HepG2 (cell line): ENCODE results near the gene SS18L1. TPM values are rescaled to one million over a fixed set of nuclear protein-coding genes. Genes with fewer than 3 reads are reported as not detected.

Experiments used
- BCL6 ChIP-seq: IDR thresholded peaks from 2 replicates; pipeline ENCODE4 v1.6.1; 2016; ENCODE audit warnings: missing genetic modification reagents, missing compliant biosample characterization
- CC2D1A ChIP-seq: sonication (generic); formaldehyde crosslinking; IDR thresholded peaks from 2 replicates; pipeline ENCODE4 v1.8.1; 2023; ENCODE audit warnings: mild to moderate bottlenecking, missing genetic modification reagents
- CCDC6 ChIP-seq: sonication (generic); formaldehyde crosslinking; IDR thresholded peaks from 2 replicates; pipeline ENCODE4 v1.8.1; 2022; ENCODE audit warnings: mild to moderate bottlenecking, missing genetic modification reagents, moderate library complexity
- CHCHD3 ChIP-seq: sonication (generic); formaldehyde crosslinking; IDR thresholded peaks from 2 replicates; pipeline ENCODE4 v1.8.0; 2022; ENCODE audit warnings: mild to moderate bottlenecking, missing genetic modification reagents, moderate library complexity
- E2F2 ChIP-seq: sonication (generic); formaldehyde crosslinking; IDR thresholded peaks from 2 replicates; pipeline ENCODE4 v1.4.0; 2020; ENCODE audit warnings: missing genetic modification reagents, borderline replicate concordance
- ELF3 ChIP-seq: IDR thresholded peaks from 2 replicates; pipeline ENCODE4 v1.6.1; 2016; ENCODE audit warnings: missing genetic modification reagents, missing compliant biosample characterization
- ELK4 ChIP-seq: sonication (generic); formaldehyde crosslinking; IDR thresholded peaks from 2 replicates; pipeline ENCODE4 v1.9.0; 2021; ENCODE audit warnings: missing genetic modification reagents, borderline replicate concordance
- JARID2 ChIP-seq: sonication (generic); formaldehyde crosslinking; IDR thresholded peaks from 2 replicates; pipeline ENCODE4 v1.8.1; 2023; ENCODE audit warnings: missing genetic modification reagents, inconsistent platforms; ENCODE audit not compliant: insufficient replicate concordance
- MNT ChIP-seq: fragments of 450-650 bp; IDR thresholded peaks from 2 replicates; pipeline ENCODE4 v1.6.1; 2016
- NFIB ChIP-seq: sonication (generic); formaldehyde crosslinking; IDR thresholded peaks from 2 replicates; pipeline ENCODE4 v1.9.0; 2021; ENCODE audit warnings: missing genetic modification reagents, mild to moderate bottlenecking, borderline replicate concordance
- POLR2AphosphoS5 ChIP-seq: IDR thresholded peaks from 2 replicates; pipeline ENCODE4 v1.6.1; 2012; ENCODE audit warnings: low read depth, low read length
- RBAK ChIP-seq: sonication (generic); formaldehyde crosslinking; IDR thresholded peaks from 2 replicates; pipeline ENCODE4 v1.5.1; 2020; ENCODE audit warnings: mild to moderate bottlenecking, missing genetic modification reagents
- SCMH1 ChIP-seq: sonication (generic); formaldehyde crosslinking; IDR thresholded peaks from 2 replicates; pipeline ENCODE4 v1.9.0; 2021; ENCODE audit warnings: missing genetic modification reagents, mild to moderate bottlenecking, borderline replicate concordance
- SP2 ChIP-seq: sonication (generic); formaldehyde crosslinking; IDR thresholded peaks from 2 replicates; pipeline ENCODE4 v1.5.1; 2020; ENCODE audit warnings: mild to moderate bottlenecking, missing genetic modification reagents
- SRSF9 ChIP-seq: fragments of 200-400 bp; formaldehyde crosslinking; IDR thresholded peaks from 2 replicates; pipeline ENCODE4 v1.6.1; 2018; ENCODE audit warnings: borderline replicate concordance, mild to moderate bottlenecking, low read depth, low read length; ENCODE audit not compliant: insufficient read depth, poor library complexity, severe bottlenecking
- ZFP1 ChIP-seq: IDR thresholded peaks from 2 replicates; pipeline ENCODE4 v1.6.1; 2016
- ZFX ChIP-seq: sonication (generic); formaldehyde crosslinking; IDR thresholded peaks from 2 replicates; pipeline ENCODE4 v1.4.0; 2020; ENCODE audit warnings: mild to moderate bottlenecking, low read depth, missing genetic modification reagents, moderate library complexity
- ZKSCAN5 ChIP-seq: sonication (generic); formaldehyde crosslinking; IDR thresholded peaks from 2 replicates; pipeline ENCODE4 v1.5.1; 2020; ENCODE audit warnings: mild to moderate bottlenecking, missing genetic modification reagents
- ZNF224 ChIP-seq: sonication (generic); formaldehyde crosslinking; IDR thresholded peaks from 2 replicates; pipeline ENCODE4 v1.5.0; 2020; ENCODE audit warnings: mild to moderate bottlenecking, missing genetic modification reagents
- ZNF431 ChIP-seq: sonication (generic); formaldehyde crosslinking; IDR thresholded peaks from 2 replicates; pipeline ENCODE4 v1.9.0; 2022; ENCODE audit warnings: missing genetic modification reagents, low read depth, mild to moderate bottlenecking, borderline replicate concordance
- ZNF704 ChIP-seq: sonication (generic); formaldehyde crosslinking; IDR thresholded peaks from 2 replicates; pipeline ENCODE4 v1.8.1; 2023; ENCODE audit warnings: mild to moderate bottlenecking, inconsistent platforms, moderate library complexity, missing genetic modification reagents, borderline replicate concordance
- ZNF883 ChIP-seq: sonication (generic); formaldehyde crosslinking; IDR thresholded peaks from 2 replicates; pipeline ENCODE4 v1.5.1; 2020; ENCODE audit warnings: mild to moderate bottlenecking, missing genetic modification reagents; ENCODE audit errors: not compliant biosample characterization
- polyA plus RNA-seq, 8 experiments: library from polyadenylated mRNA; depleted of rRNA in 3 of 8; stranded (reverse) in 7 of 8; unstranded in 1 of 8; fragments of >200 nt; fragmentation: Illumina TruSeq in 4 of 8; extraction: Trizol in 4 of 8; gene quantifications; 2 replicates each; pipeline versions ENCODE4 v1.2.1 to v1.2.3, GENCODE V29; 2011 to 2016; ENCODE audit warnings: low read depth in 4 of 8, missing spikeins in 1 of 8, mixed read lengths in 1 of 8; ENCODE audit not compliant: insufficient read depth in 1 of 8
- total RNA-seq, 5 experiments: library from RNA; depleted of rRNA; stranded (reverse); fragments of >200 nt; fragmentation: Illumina TruSeq; extraction: Trizol; gene quantifications; 2 replicates each; pipeline ENCODE4 v1.2.3, GENCODE V29; 2016; ENCODE audit warnings: low read depth in 1 of 5

SS18L1 gene
- total and polyA plus RNA-seq, 2 of the 13 experiments (the other 11 are each of a cell fraction or from before 2014, with no cell fraction given), result 17.8 to 27.6 TPM

GRCh38 chr20:62121776-62122653 lies 21.6 kb upstream of the SS18L1 start, which contains the start of gene LSM14B (continued):
- no peak for TF ChIP-seq MNT
- no peak for TF ChIP-seq SRSF9
- TF ChIP-seq POLR2AphosphoS5, result peak; percentile 36; the same call in 1 of the 2 replicates
- no peak for TF ChIP-seq NFIB (CRISPR knock-in tag)
- TF ChIP-seq ZKSCAN5 (CRISPR knock-in tag), result no peak
- TF ChIP-seq SP2 (CRISPR knock-in tag), result peak; percentile 62
- TF ChIP-seq ZNF883 (CRISPR knock-in tag), result no peak
- no peak for TF ChIP-seq ZNF704 (CRISPR knock-in tag)
- peak; percentile 97; the same call in 1 of the 2 replicates for TF ChIP-seq CCDC6 (CRISPR knock-in tag)
- TF ChIP-seq ELK4 (CRISPR knock-in tag), result no peak
- peak; percentile 43; the same call in 1 of the 2 replicates for TF ChIP-seq ZFX
- TF ChIP-seq CHCHD3 (CRISPR knock-in tag), result no peak; the same call in none of the 2 replicates
- TF ChIP-seq SCMH1, result no peak
- no peak for TF ChIP-seq JARID2 (CRISPR knock-in tag)
- no peak for TF ChIP-seq RBAK (CRISPR knock-in tag)
- no peak for TF ChIP-seq ZFP1
- 0 out of 2 replicates have a peak, but pooled peaks have one; percentile 58 for TF ChIP-seq ZNF224
- 0 out of 2 replicates have a peak, but pooled peaks have one; percentile 73 for TF ChIP-seq CC2D1A
- no peak; the same call in 1 of the 2 replicates for TF ChIP-seq ZNF431 (CRISPR knock-in tag)
- peak; percentile 65; the same call in 1 of the 2 replicates for TF ChIP-seq ELF3
- no peak for TF ChIP-seq E2F2 (CRISPR knock-in tag)
- TF ChIP-seq BCL6 (CRISPR knock-in tag), result no peak
